GM23338 (cell line): ENCODE results near the gene CACNA1C. TPM values are rescaled to one million over a fixed set of nuclear protein-coding genes. Genes with fewer than 3 reads are reported as not detected.

Experiments used
- CREB1 ChIP-seq: fragments of 250-450 bp; sonication (Bioruptor Pico); IDR thresholded peaks from 2 replicates; pipeline ENCODE4 v1.5.0; 2020; ENCODE audit warnings: low read depth, mild to moderate bottlenecking, moderate library complexity
- CTCF ChIP-seq, 2 experiments: fragments of 200-600 bp in 1 of 2; sonication (generic) in 1 of 2; conservative IDR thresholded peaks; 2 replicates each; pipeline versions ENCODE4 v1.5.1 to v1.6.1; 2016 to 2017; ENCODE audit warnings: antibody characterized with exemption in 2 of 2, low read depth in 2 of 2, mild to moderate bottlenecking in 2 of 2, moderate library complexity in 1 of 2
- ETS1 ChIP-seq: IDR thresholded peaks from 2 replicates; pipeline ENCODE4 v1.6.1; 2016; ENCODE audit warnings: antibody characterized with exemption
- EZH2 ChIP-seq: fragments of 200-600 bp; sonication (generic); IDR thresholded peaks from one replicate; pipeline ENCODE4 v1.8.0; 2017; ENCODE audit warnings: antibody characterized with exemption, mild to moderate bottlenecking, low read depth; ENCODE audit not compliant: unreplicated experiment
- EZH2phosphoT487 ChIP-seq: fragments of 200-600 bp; sonication (generic); IDR thresholded peaks from one replicate; pipeline ENCODE4 v1.8.1; 2018; ENCODE audit warnings: antibody characterized with exemption; ENCODE audit not compliant: unreplicated experiment
- JUNB ChIP-seq: IDR thresholded peaks from one replicate; pipeline ENCODE4 v1.6.1; 2016; ENCODE audit warnings: antibody characterized with exemption; ENCODE audit not compliant: unreplicated experiment
- NANOG ChIP-seq: IDR thresholded peaks from 2 replicates; pipeline ENCODE4 v1.6.1; 2016; ENCODE audit warnings: antibody characterized with exemption, borderline replicate concordance
- ZNF331 ChIP-seq: fragments of 250-450 bp; sonication (Bioruptor Pico); IDR thresholded peaks from 2 replicates; pipeline ENCODE4 v1.5.0; 2020; ENCODE audit warnings: low read depth, mild to moderate bottlenecking, moderate library complexity
- ZNF462 ChIP-seq: fragments of 250-450 bp; sonication (Bioruptor Pico); IDR thresholded peaks from 2 replicates; pipeline ENCODE4 v1.5.0; 2020; ENCODE audit warnings: mild to moderate bottlenecking, moderate library complexity
- polyA plus RNA-seq: library from polyadenylated mRNA; unstranded; fragments of >200 nt; fragmentation: Nextera tagmentation; extraction: Ambion mirVana; gene quantifications from 2 replicates; pipeline ENCODE4 v1.2.1, GENCODE V29; 2016
- total RNA-seq: library from RNA; depleted of rRNA; stranded (reverse); fragments of >200 nt; shearing (Covaris generic); gene quantifications from 2 replicates; pipeline ENCODE4 v1.2.3, GENCODE V29; 2014

CACNA1C gene
- total and polyA plus RNA-seq, 2 experiments from 2014 or later, result 0.78 to 2.1 TPM

DNA sequence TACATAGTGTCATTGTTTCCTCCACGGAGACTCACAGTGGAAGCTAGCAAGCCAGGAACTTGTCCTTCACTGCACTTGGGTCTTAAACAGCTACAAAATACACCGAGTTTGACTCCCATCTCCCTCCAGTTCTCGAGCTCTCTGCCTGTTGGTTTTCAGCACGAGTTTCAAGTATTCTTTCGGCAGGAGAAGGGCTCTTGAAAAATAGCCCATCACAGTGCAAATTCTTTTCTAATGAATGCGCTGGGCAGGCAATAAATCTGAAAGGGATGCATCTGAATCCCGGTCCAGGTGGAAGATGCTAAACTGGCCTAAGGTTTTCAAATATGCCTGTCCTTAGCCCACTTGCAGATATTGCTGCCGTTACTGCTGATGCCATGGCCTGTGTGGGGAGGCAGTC lies 173.9 kb downstream of the CACNA1C start (continued):
- TF ChIP-seq ZNF462 (no peak), ZNF331 (CRISPR knock-in tag) (no peak), CREB1 (no peak), JUNB (no peak), EZH2phosphoT487 (no peak), CTCF (conservative IDR thresholded peaks at IDR 0.05; ENCODE audit: low read depth in 2 of 2) (no peak), ETS1 (no peak), NANOG (no peak), EZH2 (no peak)
